Loucy (cell line): Measurements from ENCODE around the gene IFI27L2.

ENCODE experiments used
- H2AFZ ChIP-seq: fragments of 200-600 bp; sonication (generic); 2 replicates; pipeline ENCODE4 v1.6.0; 2016; ENCODE audit warnings: antibody characterized with exemption, mild to moderate bottlenecking, low read length, moderate library complexity
- H3F3A ChIP-seq: fragments of 200-600 bp; 2 replicates; pipeline ENCODE4 v1.6.0; 2016; ENCODE audit warnings: antibody characterized with exemption, low read depth, mild to moderate bottlenecking
- H3K27me3 ChIP-seq: fragments of 200-600 bp; sonication (generic); 2 replicates; pipeline ENCODE4 v1.6.1; 2014; ENCODE audit warnings: low read length, mild to moderate bottlenecking; ENCODE audit not compliant: insufficient read depth, poor library complexity, severe bottlenecking
- H3K36me3 ChIP-seq: fragments of 200-600 bp; sonication (generic); 2 replicates; pipeline ENCODE4 v1.6.1; 2016; ENCODE audit warnings: low read length; ENCODE audit not compliant: insufficient read depth
- H3K4me1 ChIP-seq: fragments of 200-600 bp; sonication (generic); 2 replicates; pipeline ENCODE4 v1.5.1; 2014; ENCODE audit warnings: low read length, mild to moderate bottlenecking; ENCODE audit not compliant: insufficient read depth, poor library complexity, severe bottlenecking
- H3K4me2 ChIP-seq: fragments of 200-600 bp; sonication (generic); 2 replicates; pipeline ENCODE4 v1.6.0; 2014; ENCODE audit warnings: antibody characterized with exemption, low read length, low read depth, mild to moderate bottlenecking; ENCODE audit not compliant: poor library complexity, severe bottlenecking
- H3K4me3 ChIP-seq: fragments of 200-600 bp; sonication (generic); 2 replicates; pipeline ENCODE4 v1.5.1; 2014; ENCODE audit warnings: low read length, mild to moderate bottlenecking, mixed read lengths; ENCODE audit not compliant: poor library complexity, severe bottlenecking
- H3K79me2 ChIP-seq: fragments of 200-600 bp; sonication (generic); 2 replicates; pipeline ENCODE4 v1.6.1; 2014; ENCODE audit warnings: low read length; ENCODE audit not compliant: insufficient read depth
- H3K9ac ChIP-seq: fragments of 200-600 bp; sonication (generic); 2 replicates; pipeline ENCODE4 v1.6.0; 2014; ENCODE audit warnings: mild to moderate bottlenecking, low read depth, low read length, moderate library complexity; ENCODE audit not compliant: poor library complexity, severe bottlenecking
- H3K9me2 ChIP-seq: fragments of 200-600 bp; sonication (generic); replicated peaks from 2 replicates; pipeline ENCODE4 v1.6.1; 2016; ENCODE audit warnings: low read depth, low read length, mixed read lengths
- H3K9me3 ChIP-seq: fragments of 200-600 bp; sonication (generic); 2 replicates; pipeline ENCODE4 v1.6.1; 2014; ENCODE audit warnings: mild to moderate bottlenecking, antibody characterized with exemption, low read length, low read depth; ENCODE audit not compliant: insufficient read depth
- H4K20me1 ChIP-seq: fragments of 200-600 bp; sonication (generic); 2 replicates; pipeline ENCODE4 v1.6.0; 2014; ENCODE audit warnings: antibody characterized with exemption, low read length, mild to moderate bottlenecking; ENCODE audit not compliant: insufficient read depth, poor library complexity, severe bottlenecking
- EZH2phosphoT487 ChIP-seq: fragments of 200-600 bp; IDR thresholded peaks from 2 replicates; pipeline ENCODE4 v1.6.1; 2018; ENCODE audit warnings: antibody characterized with exemption, mild to moderate bottlenecking, moderate library complexity, borderline replicate concordance
- TF ChIP-seq, protein P1 (sequence below): fragments of 200-600 bp; sonication (generic); conservative IDR thresholded peaks from 2 replicates; pipeline ENCODE4 v1.5.1; 2014; ENCODE audit warnings: mild to moderate bottlenecking, antibody characterized with exemption, low read length

Gene IFI27L2

DNA sequence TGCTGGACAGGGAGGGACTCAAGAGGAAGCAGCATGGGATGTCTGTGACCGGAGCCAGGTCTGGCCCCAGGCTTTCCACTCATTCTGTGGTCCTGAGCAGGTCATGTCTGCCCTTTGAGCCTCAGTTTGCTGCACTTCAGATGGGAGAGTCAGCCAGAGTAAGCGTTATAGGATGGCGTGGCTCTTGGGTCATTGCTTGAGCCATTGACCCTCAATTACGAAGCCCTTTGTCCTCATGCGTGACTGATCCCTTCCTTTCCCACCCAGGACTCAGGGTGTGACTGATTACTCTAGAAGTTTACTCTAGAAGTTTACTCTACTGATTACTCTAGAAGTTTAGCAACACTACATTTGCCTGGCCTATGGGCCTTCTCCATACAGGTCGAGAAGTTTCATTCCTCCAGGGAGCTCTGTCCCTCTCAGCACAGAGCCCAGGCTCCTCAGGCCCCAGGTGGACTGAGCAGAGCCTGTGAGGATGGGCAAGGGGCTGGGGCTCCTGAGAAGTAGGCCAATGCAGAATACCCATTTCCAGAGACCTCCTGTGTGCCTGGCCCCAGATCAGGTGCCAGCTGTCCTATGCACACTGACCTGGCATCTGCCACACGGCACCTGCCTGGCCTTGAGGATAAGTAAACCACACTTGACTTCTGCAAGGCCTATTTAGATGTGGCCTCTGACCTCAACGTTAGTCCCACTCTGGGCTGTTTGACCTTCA, 26.5 kb downstream of the IFI27L2 start:
- Histone ChIP-seq H3K9me2 (no peaks in the 10 kb centered on the region), H3F3A (no peaks in the 10 kb centered on the region), H3K4me2 (no peak overlapping the region), H3K27me3 (no peaks in the 10 kb centered on the region), H3K4me3 (no peak overlapping the region), H3K36me3 (no peaks in the 10 kb centered on the region), H3K79me2 (no peaks in the 10 kb centered on the region), H3K4me1 (no peaks in the 10 kb centered on the region), H3K9ac (no peak overlapping the region), H2AFZ (no peak overlapping the region), H4K20me1 (no peaks in the 10 kb centered on the region), H3K9me3 (no peaks in the 10 kb centered on the region)
- TF ChIP-seq, protein P1, sequence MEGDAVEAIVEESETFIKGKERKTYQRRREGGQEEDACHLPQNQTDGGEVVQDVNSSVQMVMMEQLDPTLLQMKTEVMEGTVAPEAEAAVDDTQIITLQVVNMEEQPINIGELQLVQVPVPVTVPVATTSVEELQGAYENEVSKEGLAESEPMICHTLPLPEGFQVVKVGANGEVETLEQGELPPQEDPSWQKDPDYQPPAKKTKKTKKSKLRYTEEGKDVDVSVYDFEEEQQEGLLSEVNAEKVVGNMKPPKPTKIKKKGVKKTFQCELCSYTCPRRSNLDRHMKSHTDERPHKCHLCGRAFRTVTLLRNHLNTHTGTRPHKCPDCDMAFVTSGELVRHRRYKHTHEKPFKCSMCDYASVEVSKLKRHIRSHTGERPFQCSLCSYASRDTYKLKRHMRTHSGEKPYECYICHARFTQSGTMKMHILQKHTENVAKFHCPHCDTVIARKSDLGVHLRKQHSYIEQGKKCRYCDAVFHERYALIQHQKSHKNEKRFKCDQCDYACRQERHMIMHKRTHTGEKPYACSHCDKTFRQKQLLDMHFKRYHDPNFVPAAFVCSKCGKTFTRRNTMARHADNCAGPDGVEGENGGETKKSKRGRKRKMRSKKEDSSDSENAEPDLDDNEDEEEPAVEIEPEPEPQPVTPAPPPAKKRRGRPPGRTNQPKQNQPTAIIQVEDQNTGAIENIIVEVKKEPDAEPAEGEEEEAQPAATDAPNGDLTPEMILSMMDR, result no peak
- TF ChIP-seq EZH2phosphoT487, result no peak

DNA sequence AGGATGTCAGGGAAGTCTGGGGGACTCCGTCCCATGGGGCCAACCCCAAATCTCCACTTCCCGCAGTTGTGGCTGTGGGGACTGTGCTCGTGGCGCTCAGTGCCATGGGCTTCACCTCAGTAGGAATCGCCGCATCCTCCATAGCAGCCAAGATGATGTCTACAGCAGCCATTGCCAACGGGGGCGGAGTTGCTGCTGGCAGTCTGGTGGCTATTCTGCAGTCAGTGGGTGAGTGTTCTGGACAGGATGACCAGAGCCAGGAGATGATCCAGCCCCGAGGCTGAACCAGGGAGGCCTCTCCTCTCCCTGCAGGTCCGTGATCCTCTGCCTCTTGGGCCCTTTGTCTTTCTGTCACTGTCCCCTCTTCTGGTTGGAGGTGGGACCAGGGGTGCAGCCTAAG, 27.7 kb downstream of the IFI27L2 start:
- H3K9me3 ChIP-seq, result no peaks in the 10 kb centered on the region
- no peaks in the 10 kb centered on the region for H4K20me1 ChIP-seq
- H3K9me2 ChIP-seq, result no peaks in the 10 kb centered on the region
- no peak overlapping the region for H3K4me2 ChIP-seq
- no peaks in the 10 kb centered on the region for H3K36me3 ChIP-seq
- no peak overlapping the region for H2AFZ ChIP-seq
- no peaks in the 10 kb centered on the region for H3K27me3 ChIP-seq
- no peak overlapping the region for H3K4me3 ChIP-seq
- H3F3A ChIP-seq, result no peaks in the 10 kb centered on the region
- TF ChIP-seq, protein P1, result no peak
- TF ChIP-seq EZH2phosphoT487, result no peak
- no peak overlapping the region for H3K9ac ChIP-seq
- H3K4me1 ChIP-seq, result no peaks in the 10 kb centered on the region
- no peaks in the 10 kb centered on the region for H3K79me2 ChIP-seq

DNA sequence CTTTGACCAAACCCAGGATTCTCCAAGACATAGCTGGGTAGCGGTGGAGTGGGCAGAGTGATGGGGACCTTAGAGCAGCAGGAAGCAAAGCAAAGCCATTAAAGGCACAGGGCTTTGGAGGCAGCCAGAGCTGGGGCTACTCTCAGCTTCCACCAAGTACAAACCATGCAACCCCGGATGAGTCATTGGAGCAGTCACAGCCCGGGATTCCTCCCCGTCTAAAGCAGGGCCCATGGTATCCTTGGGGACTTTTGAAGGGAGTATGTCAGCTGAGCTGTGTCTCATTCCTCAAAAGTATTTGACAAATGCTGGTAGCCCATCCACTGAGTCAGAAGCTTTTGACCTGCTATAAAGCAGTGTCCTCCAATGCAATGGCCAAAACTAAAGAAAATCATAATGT, 28.6 kb downstream of the IFI27L2 start:
- no peaks in the 10 kb centered on the region for H3K36me3 ChIP-seq

More for the DNA sequence above, 28.6 kb downstream of the IFI27L2 start:
- Histone ChIP-seq H3K4me1 (no peaks in the 10 kb centered on the region), H3K4me2 (no peak overlapping the region), H3K9ac (no peak overlapping the region), H3K4me3 (no peak overlapping the region), H3K27me3 (no peaks in the 10 kb centered on the region), H3K9me3 (no peaks in the 10 kb centered on the region), H4K20me1 (no peaks in the 10 kb centered on the region), H3K79me2 (no peaks in the 10 kb centered on the region), H3F3A (no peaks in the 10 kb centered on the region), H2AFZ (no peak overlapping the region), H3K9me2 (no peaks in the 10 kb centered on the region)
- no peak for TF ChIP-seq EZH2phosphoT487
- TF ChIP-seq, protein P1, result no peak
